PFSK-1 (cell line): Measurements from ENCODE around the gene LCN10.

Experiments
- FOXP2 ChIP-seq: optimal IDR thresholded peaks from 2 replicates; pipeline ENCODE3; 2011; ENCODE audit warnings: borderline replicate concordance, control low read depth, inconsistent platforms; ENCODE audit not compliant: insufficient read depth; ENCODE audit errors: extremely low read length, extremely low read depth
- POLR2AphosphoS5 ChIP-seq: IDR thresholded peaks from 2 replicates; pipeline ENCODE4 v1.6.1; 2012; ENCODE audit warnings: low read depth, mild to moderate bottlenecking, control low read depth, low read length, moderate library complexity
- SIN3A ChIP-seq: IDR thresholded peaks from 2 replicates; pipeline ENCODE4 v1.6.1; 2012; ENCODE audit warnings: mild to moderate bottlenecking, low read length, moderate library complexity, borderline replicate concordance; ENCODE audit not compliant: insufficient read depth
- TAF1 ChIP-seq: IDR thresholded peaks from 2 replicates; pipeline ENCODE4 v1.6.1; 2012; ENCODE audit warnings: low read length, control low read depth, borderline replicate concordance; ENCODE audit not compliant: insufficient read depth
- TF ChIP-seq, protein P1 (sequence below), 2 experiments: IDR thresholded peaks; 2 replicates each; pipeline versions ENCODE4 v1.6.1 to v1.8.0; 2011 to 2012; ENCODE audit warnings: low read depth in 2 of 2, low read length in 2 of 2, control low read depth in 1 of 2, inconsistent platforms in 1 of 2, mild to moderate bottlenecking in 1 of 2, moderate library complexity in 1 of 2; ENCODE audit not compliant: insufficient read depth in 1 of 2

LCN10 gene

DNA sequence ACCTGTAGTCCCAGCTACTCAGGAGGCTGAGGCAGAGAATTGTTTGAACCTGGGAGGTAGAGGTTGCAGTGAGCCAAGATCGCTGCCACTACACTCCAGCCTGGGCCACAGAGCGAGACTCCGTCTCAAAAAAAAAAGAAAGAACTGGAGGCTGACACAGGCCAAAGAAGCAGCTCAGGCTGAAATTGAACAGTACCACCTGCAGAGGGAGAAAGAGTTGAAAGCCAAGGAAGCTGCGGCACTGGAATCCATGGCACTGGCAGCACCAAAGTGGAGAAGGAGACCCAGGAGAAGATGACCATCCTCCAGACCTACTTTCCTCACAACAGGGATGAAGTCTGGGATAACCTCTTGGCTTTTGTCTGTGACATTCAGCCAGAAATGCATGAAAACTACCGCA lies 37.1 kb upstream of the LCN10 start:
- no peak for TF ChIP-seq TAF1
- TF ChIP-seq POLR2AphosphoS5: no peak
- TF ChIP-seq SIN3A: no peak
- no peak for TF ChIP-seq FOXP2
- TF ChIP-seq, protein P1, sequence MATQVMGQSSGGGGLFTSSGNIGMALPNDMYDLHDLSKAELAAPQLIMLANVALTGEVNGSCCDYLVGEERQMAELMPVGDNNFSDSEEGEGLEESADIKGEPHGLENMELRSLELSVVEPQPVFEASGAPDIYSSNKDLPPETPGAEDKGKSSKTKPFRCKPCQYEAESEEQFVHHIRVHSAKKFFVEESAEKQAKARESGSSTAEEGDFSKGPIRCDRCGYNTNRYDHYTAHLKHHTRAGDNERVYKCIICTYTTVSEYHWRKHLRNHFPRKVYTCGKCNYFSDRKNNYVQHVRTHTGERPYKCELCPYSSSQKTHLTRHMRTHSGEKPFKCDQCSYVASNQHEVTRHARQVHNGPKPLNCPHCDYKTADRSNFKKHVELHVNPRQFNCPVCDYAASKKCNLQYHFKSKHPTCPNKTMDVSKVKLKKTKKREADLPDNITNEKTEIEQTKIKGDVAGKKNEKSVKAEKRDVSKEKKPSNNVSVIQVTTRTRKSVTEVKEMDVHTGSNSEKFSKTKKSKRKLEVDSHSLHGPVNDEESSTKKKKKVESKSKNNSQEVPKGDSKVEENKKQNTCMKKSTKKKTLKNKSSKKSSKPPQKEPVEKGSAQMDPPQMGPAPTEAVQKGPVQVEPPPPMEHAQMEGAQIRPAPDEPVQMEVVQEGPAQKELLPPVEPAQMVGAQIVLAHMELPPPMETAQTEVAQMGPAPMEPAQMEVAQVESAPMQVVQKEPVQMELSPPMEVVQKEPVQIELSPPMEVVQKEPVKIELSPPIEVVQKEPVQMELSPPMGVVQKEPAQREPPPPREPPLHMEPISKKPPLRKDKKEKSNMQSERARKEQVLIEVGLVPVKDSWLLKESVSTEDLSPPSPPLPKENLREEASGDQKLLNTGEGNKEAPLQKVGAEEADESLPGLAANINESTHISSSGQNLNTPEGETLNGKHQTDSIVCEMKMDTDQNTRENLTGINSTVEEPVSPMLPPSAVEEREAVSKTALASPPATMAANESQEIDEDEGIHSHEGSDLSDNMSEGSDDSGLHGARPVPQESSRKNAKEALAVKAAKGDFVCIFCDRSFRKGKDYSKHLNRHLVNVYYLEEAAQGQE (IDR thresholded peaks at IDR 0.05; ENCODE audit: insufficient read depth in 1 of 2, low read depth in 2 of 2, low read length in 2 of 2): no peak

DNA sequence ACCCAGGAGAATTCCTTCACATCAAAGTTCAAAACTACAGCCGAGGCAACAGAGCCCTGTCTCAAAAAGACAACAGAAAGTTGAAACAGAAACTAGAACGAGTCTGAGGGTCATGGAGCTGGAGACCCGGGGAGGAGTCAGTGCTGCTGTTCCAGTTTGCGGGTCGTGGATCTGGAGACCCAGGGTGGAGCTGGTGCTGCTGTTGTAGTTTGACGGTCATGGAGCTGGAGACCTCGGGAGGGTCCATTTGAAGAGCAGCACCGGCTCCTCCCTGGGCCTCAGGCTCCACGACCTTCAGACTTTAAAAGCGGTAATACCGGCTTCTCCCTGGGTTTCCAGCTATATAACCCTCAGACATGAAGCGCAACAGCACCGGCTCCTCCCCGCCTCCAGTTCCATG lies 34.6 kb upstream of the LCN10 start:
- TF ChIP-seq SIN3A (no peak), POLR2AphosphoS5 (no peak), FOXP2 (no peak), TAF1 (no peak)
- TF ChIP-seq, protein P1 (IDR thresholded peaks at IDR 0.05; ENCODE audit: insufficient read depth in 1 of 2, low read depth in 2 of 2, low read length in 2 of 2): no peak

DNA sequence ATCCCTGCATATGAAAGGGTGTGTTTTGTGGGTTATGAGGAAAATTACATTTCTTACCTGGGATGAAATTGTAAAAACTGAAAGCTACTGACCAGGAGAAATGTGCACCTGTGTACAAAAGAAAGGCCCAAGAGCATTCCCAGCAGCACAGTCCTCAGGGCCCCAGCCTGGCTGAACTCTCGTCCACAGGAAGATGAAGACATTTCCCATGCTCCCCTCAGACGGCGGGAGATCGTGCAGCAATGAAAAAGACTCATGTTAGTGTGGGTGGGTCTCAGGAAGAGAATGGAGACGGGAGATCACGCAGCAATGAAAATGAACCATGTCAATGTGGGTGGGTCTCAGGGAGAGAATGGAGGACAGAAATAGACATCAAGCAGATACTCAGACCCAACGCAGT lies 34.2 kb upstream of the LCN10 start:
- no peak for TF ChIP-seq POLR2AphosphoS5
- TF ChIP-seq SIN3A: no peak
- TF ChIP-seq, protein P1 (IDR thresholded peaks at IDR 0.05; ENCODE audit: insufficient read depth in 1 of 2, low read depth in 2 of 2, low read length in 2 of 2): no peak
- TF ChIP-seq TAF1: no peak
- no peak for TF ChIP-seq FOXP2

DNA sequence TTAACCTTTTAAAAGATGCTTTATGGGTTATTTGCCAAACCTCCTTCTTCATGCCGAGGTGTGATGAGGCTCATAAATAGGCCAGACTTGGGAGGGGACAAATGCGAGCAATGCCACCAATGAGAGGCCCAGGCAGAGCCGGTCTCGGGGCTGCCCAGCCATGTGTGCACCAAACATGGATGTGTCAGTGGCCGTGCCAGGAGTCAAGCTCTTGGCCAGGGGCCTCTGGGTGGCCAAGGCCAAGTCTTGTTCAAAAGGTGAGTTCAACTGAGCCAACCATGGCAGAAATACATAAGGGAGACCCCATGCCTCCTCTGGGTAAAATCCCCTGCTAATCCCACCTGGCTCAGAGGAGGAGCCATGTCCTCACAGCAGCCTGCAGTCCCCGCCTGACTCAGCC lies 32.5 kb upstream of the LCN10 start:
- TF ChIP-seq, protein P1 (IDR thresholded peaks at IDR 0.05; ENCODE audit: insufficient read depth in 1 of 2, low read depth in 2 of 2, low read length in 2 of 2): no peak
- TF ChIP-seq FOXP2: no peak
- TF ChIP-seq SIN3A: no peak
- no peak for TF ChIP-seq POLR2AphosphoS5
- TF ChIP-seq TAF1: no peak

DNA sequence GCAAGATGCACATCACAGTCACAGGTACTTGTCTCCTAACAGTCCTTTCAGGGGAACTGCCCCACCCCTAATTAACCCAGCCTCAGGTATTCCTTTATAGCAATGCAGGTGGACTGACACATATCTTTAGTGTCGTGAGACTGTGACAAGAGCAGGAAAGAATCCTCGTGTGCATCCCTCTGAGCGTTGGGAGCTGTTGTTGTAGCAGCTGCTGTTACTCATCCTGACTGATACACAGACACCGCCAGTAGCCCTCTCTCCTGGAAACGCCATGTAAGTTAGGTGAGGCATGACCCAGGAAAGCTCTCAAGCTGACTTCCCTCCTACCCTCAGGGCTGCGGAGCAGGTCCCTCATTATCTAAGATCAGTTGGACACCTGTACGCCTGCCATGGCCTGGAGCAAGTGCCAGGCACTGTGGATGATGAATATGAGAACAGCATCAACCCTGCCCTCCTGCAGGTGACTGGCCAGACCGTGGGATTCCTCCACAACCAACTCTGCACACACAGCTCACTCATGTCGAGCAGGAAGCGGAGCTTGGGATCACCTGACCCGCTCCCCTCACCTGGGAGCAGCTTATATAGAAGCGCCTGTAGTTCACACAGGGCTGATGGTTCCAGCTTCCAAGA lies 31.8 kb upstream of the LCN10 start:
- TF ChIP-seq TAF1 (no peak), SIN3A (no peak), FOXP2 (no peak), POLR2AphosphoS5 (no peak)
- TF ChIP-seq, protein P1 (IDR thresholded peaks at IDR 0.05; ENCODE audit: insufficient read depth in 1 of 2, low read depth in 2 of 2, low read length in 2 of 2): no peak
